Measurements from ENCODE around the gene PCBP4.
A peak's percentile ranks its signal among the peaks of the same experiment; 100 is the strongest.

The PCBP4 gene

GRCh38 chr3:51949121-51949520 lies 18.1 kb downstream of the PCBP4 start:
- Mint-ChIP-seq H3K36me3 (ENCODE audit: low read depth) (no peaks in the 10 kb centered on the region), H3K4me3 (no peak overlapping the region), H3K27ac (no peak overlapping the region), H3K9me3 (no peaks in the 10 kb centered on the region), H3K27me3 (ENCODE audit: low read depth) (peaks cover 15% of the 10 kb centered on the region), H3K4me1 (ENCODE audit: low read depth) (no peaks in the 10 kb centered on the region)
- no peak for DNase-seq (ENCODE audit: low spot score)

- Mint-ChIP-seq H3K36me3 (ENCODE audit: low read depth) (no peaks in the 10 kb centered on the region), H3K9me3 (no peaks in the 10 kb centered on the region), H3K4me3 (no peak overlapping the region), H3K4me1 (ENCODE audit: low read depth) (no peaks in the 10 kb centered on the region), H3K27ac (no peak overlapping the region), H3K27me3 (ENCODE audit: low read depth) (peaks cover 4% of the 10 kb centered on the region)
- no peak for DNase-seq (ENCODE audit: low spot score)
These were observed 19.2 kb downstream of the PCBP4 start for GRCh38 chr3:51948016-51948580.

GRCh38 chr3:51947215-51947900 lies 19.9 kb downstream of the PCBP4 start:
- H3K27ac Mint-ChIP-seq = no peak overlapping the region
- peaks cover 5% of the 10 kb centered on the region for H3K4me1 Mint-ChIP-seq (ENCODE audit: low read depth)
- H3K27me3 Mint-ChIP-seq (ENCODE audit: low read depth) = peaks cover 3% of the 10 kb centered on the region
- no peaks in the 10 kb centered on the region for H3K9me3 Mint-ChIP-seq
- DNase-seq (ENCODE audit: low spot score) = no peak
- no peaks in the 10 kb centered on the region for H3K36me3 Mint-ChIP-seq (ENCODE audit: low read depth)
- H3K4me3 Mint-ChIP-seq = no peak overlapping the region

GRCh38 chr3:51946796-51947195 lies 20.5 kb downstream of the PCBP4 start:
- no peaks in the 10 kb centered on the region for H3K9me3 Mint-ChIP-seq
- H3K36me3 Mint-ChIP-seq (ENCODE audit: low read depth) = peaks cover under 1% of the 10 kb centered on the region
- peaks cover 5% of the 10 kb centered on the region for H3K4me1 Mint-ChIP-seq (ENCODE audit: low read depth)
- H3K27me3 Mint-ChIP-seq (ENCODE audit: low read depth) = no peaks in the 10 kb centered on the region
- H3K4me3 Mint-ChIP-seq = no peak overlapping the region
- DNase-seq (ENCODE audit: low spot score) = no peak
- H3K27ac Mint-ChIP-seq = no peak overlapping the region

GRCh38 chr3:51945926-51946705 lies 21.1 kb downstream of the PCBP4 start:
- Mint-ChIP-seq H3K27me3 (ENCODE audit: low read depth) (no peaks in the 10 kb centered on the region), H3K27ac (peak overlapping the region; percentile 21), H3K36me3 (ENCODE audit: low read depth) (peaks cover 2% of the 10 kb centered on the region), H3K9me3 (no peaks in the 10 kb centered on the region), H3K4me3 (no peak overlapping the region), H3K4me1 (ENCODE audit: low read depth) (peaks cover 6% of the 10 kb centered on the region)
- DNase-seq (ENCODE audit: low spot score) = no peak

- DNase-seq (ENCODE audit: low spot score) = no peak
- Mint-ChIP-seq H3K36me3 (ENCODE audit: low read depth) (peaks cover 4% of the 10 kb centered on the region), H3K27ac (no peak overlapping the region), H3K27me3 (ENCODE audit: low read depth) (no peaks in the 10 kb centered on the region), H3K4me3 (no peak overlapping the region), H3K9me3 (no peaks in the 10 kb centered on the region), H3K4me1 (ENCODE audit: low read depth) (peaks cover 13% of the 10 kb centered on the region)
These were observed 22.0 kb downstream of the PCBP4 start for GRCh38 chr3:51945031-51945840.

- H3K4me3 Mint-ChIP-seq = no peak overlapping the region
- H3K9me3 Mint-ChIP-seq = no peaks in the 10 kb centered on the region
- peak overlapping the region; percentile 45 for H3K27ac Mint-ChIP-seq
- DNase-seq (ENCODE audit: low spot score) = no peak
- H3K36me3 Mint-ChIP-seq (ENCODE audit: low read depth) = peaks cover 4% of the 10 kb centered on the region
- no peaks in the 10 kb centered on the region for H3K27me3 Mint-ChIP-seq (ENCODE audit: low read depth)
- H3K4me1 Mint-ChIP-seq (ENCODE audit: low read depth) = peaks cover 15% of the 10 kb centered on the region
These were observed 22.7 kb downstream of the PCBP4 start for GRCh38 chr3:51944451-51945021.

GRCh38 chr3:51943451-51944391 lies 23.5 kb downstream of the PCBP4 start:
- Mint-ChIP-seq H3K36me3 (ENCODE audit: low read depth) (peaks cover 6% of the 10 kb centered on the region), H3K9me3 (no peaks in the 10 kb centered on the region), H3K4me3 (no peak overlapping the region)

GRCh38 chr3:51942603-51943450 lies 24.4 kb downstream of the PCBP4 start:
- peak overlapping the region; percentile 93 for H3K4me3 Mint-ChIP-seq
- no peaks in the 10 kb centered on the region for H3K9me3 Mint-ChIP-seq
- peak overlapping the region; percentile 88 for H3K27ac Mint-ChIP-seq
- peaks cover 9% of the 10 kb centered on the region for H3K36me3 Mint-ChIP-seq (ENCODE audit: low read depth)
- no peaks in the 10 kb centered on the region for H3K27me3 Mint-ChIP-seq (ENCODE audit: low read depth)
- H3K4me1 Mint-ChIP-seq (ENCODE audit: low read depth) = peaks cover 20% of the 10 kb centered on the region
- peak; percentile 44 for DNase-seq (ENCODE audit: low spot score)

More at GRCh38 chr3:51943451-51944391, 23.5 kb downstream of the PCBP4 start:
- no peak for DNase-seq (ENCODE audit: low spot score)
- peaks cover 20% of the 10 kb centered on the region for H3K4me1 Mint-ChIP-seq (ENCODE audit: low read depth)
- no peaks in the 10 kb centered on the region for H3K27me3 Mint-ChIP-seq (ENCODE audit: low read depth)
- peak overlapping the region; percentile 88 for H3K27ac Mint-ChIP-seq

GRCh38 chr3:51941798-51942602 lies 25.3 kb downstream of the PCBP4 start, which contains the start of the genes PARP3 and RRP9:
PARP3 (plus strand) TSS chr3:51942363; CDS start chr3:51943356, 993 bp downstream.
RRP9 (minus strand) TSS chr3:51941904; CDS start chr3:51941867, 37 bp downstream.
- Mint-ChIP-seq H3K27me3 (ENCODE audit: low read depth) (no peaks in the 10 kb centered on the region), H3K9me3 (no peaks in the 10 kb centered on the region), H3K27ac (peak within 1 kb of the TSS; percentile 88), H3K4me3 (peak within 1 kb of the TSS; percentile 93), H3K36me3 (ENCODE audit: low read depth) (peaks cover 17% of the 10 kb centered on the region), H3K4me1 (ENCODE audit: low read depth) (peaks cover 20% of the 10 kb centered on the region)
- peak; percentile 100 for DNase-seq (ENCODE audit: low spot score)

- H3K36me3 Mint-ChIP-seq (ENCODE audit: low read depth) = peaks cover 21% of the 10 kb centered on the region
- peaks cover 20% of the 10 kb centered on the region for H3K4me1 Mint-ChIP-seq (ENCODE audit: low read depth)
- H3K27me3 Mint-ChIP-seq (ENCODE audit: low read depth) = no peaks in the 10 kb centered on the region
- no peaks in the 10 kb centered on the region for H3K9me3 Mint-ChIP-seq
- peak overlapping the region; percentile 93 for H3K4me3 Mint-ChIP-seq
- peak overlapping the region; percentile 65 for H3K27ac Mint-ChIP-seq
- DNase-seq (ENCODE audit: low spot score) = no peak
These were observed 25.8 kb downstream of the PCBP4 start for GRCh38 chr3:51941463-51941797.
